ENCODE results near the gene NFATC1.

Gene NFATC1

DNA sequence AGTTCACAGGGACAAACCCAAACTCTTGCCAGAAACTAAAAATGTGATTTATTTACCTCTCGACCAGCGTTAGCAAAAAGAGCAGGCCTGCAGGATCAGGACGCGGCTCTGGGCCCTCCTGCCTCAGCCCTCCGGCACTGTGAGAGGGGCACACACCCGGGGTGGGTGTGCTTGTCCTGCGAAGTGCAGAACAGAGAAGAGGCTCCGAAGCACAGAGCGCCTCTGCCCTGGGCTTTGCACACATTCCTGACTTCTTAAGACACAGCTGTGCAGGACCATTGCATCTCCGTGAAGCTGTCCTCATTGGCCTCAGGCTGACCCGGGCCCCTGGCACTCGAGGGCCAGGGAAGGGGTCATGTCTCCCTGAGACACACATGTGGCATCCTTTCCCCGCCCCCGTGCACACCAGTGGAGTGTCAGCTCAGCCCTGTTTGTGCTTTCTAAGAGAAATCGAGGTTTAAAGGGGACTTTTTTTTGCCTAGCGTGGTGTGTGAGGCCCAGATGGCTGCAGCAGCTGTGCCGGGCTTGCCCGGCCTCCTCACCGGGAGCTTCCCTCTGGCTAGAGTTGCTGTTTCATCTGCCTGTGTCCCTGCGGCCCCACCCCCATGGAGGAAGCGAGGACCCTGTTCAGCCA, 9.9 kb upstream of the NFATC1 start:
- no peak for DNase-seq (ENCODE audit: extremely low spot score)
- POLR2A ChIA-PET, result interaction anchor here (0.6 kb wide), 1 partner anchor 37 kb away, joined by 6 read pairs; no protein-coding TSS in a partner anchor
- TF ChIP-seq, protein P1, sequence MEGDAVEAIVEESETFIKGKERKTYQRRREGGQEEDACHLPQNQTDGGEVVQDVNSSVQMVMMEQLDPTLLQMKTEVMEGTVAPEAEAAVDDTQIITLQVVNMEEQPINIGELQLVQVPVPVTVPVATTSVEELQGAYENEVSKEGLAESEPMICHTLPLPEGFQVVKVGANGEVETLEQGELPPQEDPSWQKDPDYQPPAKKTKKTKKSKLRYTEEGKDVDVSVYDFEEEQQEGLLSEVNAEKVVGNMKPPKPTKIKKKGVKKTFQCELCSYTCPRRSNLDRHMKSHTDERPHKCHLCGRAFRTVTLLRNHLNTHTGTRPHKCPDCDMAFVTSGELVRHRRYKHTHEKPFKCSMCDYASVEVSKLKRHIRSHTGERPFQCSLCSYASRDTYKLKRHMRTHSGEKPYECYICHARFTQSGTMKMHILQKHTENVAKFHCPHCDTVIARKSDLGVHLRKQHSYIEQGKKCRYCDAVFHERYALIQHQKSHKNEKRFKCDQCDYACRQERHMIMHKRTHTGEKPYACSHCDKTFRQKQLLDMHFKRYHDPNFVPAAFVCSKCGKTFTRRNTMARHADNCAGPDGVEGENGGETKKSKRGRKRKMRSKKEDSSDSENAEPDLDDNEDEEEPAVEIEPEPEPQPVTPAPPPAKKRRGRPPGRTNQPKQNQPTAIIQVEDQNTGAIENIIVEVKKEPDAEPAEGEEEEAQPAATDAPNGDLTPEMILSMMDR (IDR thresholded peaks at IDR 0.05; ENCODE audit: control extremely low read depth, extremely low read depth, low read depth, missing control alignments), result no peak
- CTCF ChIA-PET, result interaction anchor here (12.2 kb wide), 1 partner anchor 143 kb away, joined by 137 read pairs; no protein-coding TSS in a partner anchor

DNA sequence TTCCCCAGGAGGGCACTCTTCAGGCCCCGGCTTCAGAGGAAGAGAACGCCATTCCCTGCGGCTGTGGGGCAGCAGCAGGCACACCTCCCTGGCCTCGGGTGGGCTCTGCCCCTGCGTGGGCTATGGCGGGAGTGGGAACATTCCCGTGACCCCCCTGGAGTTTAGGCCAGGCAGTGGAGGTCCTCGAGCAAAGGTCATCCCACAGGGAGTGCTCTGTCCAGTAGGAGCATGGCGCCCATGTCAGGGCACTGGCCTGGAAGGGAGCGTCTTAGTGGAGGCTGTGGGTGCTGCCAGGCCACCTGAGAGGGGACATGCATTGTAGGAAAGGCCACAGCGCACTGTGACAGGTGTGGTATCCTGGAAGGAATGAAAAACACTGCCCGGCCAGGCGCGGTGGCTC, 9.2 kb upstream of the NFATC1 start:
- POLR2A ChIA-PET, result no interaction called here
- CTCF ChIA-PET, result interaction anchor here (2.8 to 12.2 kb wide), 2 partner anchors 7 to 143 kb away, joined by 19 to 137 read pairs; no protein-coding TSS in a partner anchor
- TF ChIP-seq, protein P1 (IDR thresholded peaks at IDR 0.05; ENCODE audit: control extremely low read depth, extremely low read depth, low read depth, missing control alignments), result no peak
- DNase-seq (ENCODE audit: extremely low spot score), result no peak

DNA sequence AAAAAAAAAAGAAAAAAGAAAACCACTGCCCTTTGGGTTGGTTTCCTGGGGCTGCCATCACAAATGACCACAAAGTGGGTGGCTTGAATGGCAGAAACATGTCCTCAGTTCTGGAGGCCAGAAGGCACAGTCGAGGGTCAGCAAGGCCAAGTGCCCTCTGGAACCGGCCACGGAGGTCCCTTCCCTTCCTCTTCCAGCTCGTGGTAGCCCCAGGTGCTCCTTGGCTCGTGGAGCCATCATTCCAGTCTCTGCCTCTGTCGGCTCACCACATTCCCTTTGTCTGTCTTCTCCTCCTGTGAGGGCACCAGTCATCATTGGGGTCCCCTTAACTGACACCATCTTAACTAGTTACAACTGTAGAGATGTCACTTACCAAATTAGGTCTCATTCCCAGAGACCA, 8.5 kb upstream of the NFATC1 start:
- ChIA-PET POLR2A (no interaction called here), CTCF (interaction anchor here (2.8 kb wide), 1 partner anchor 8 kb away, joined by 19 read pairs; no protein-coding TSS in a partner anchor)
- DNase-seq (ENCODE audit: extremely low spot score), result no peak
- TF ChIP-seq, protein P1 (IDR thresholded peaks at IDR 0.05; ENCODE audit: control extremely low read depth, extremely low read depth, low read depth, missing control alignments), result no peak

DNA sequence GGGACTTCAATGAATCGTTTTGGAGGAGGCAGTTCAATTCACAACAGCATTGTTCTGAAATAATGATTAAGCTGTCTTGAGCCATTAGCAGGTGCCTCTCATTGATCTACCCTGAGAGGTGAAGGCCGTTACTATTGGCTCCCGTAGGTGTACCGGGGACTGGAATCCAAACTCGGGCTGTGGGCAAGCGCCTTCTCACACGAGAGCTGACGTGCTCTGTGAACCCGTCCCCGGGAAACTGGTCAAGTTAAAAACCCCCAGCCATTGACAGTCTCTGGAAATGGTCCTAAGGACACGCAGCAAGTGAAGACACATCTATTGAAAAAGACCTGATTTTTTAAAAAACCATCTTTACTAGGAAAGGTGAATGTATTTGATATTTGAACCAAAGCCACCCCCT, 8.1 kb upstream of the NFATC1 start:
- POLR2A ChIA-PET, result no interaction called here
- TF ChIP-seq, protein P1 (IDR thresholded peaks at IDR 0.05; ENCODE audit: control extremely low read depth, extremely low read depth, low read depth, missing control alignments), result no peak
- DNase-seq (ENCODE audit: extremely low spot score), result no peak
- CTCF ChIA-PET, result interaction anchor here (2.8 kb wide), 1 partner anchor 8 kb away, joined by 19 read pairs; no protein-coding TSS in a partner anchor

DNA sequence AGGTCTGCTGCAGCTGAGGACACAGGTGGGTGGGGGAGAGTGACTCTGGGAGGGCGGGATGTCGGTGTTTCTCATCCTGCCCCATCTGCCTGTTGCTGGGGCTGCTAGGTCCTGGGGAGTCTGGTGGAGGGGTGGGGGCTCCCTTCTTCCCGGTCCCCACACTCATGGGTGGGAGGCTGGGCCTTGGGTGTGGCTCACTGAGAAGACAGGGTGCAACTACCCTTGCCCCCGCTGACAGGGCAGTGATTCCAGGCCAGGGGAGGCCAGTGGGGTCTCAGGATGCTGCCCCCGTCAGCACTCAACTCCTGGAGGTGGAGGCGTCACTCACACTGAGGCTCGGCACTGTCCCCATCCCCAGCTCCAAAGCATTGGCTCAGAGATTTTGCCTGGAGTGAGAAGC, 7.7 kb upstream of the NFATC1 start:
- DNase-seq (ENCODE audit: extremely low spot score), result no peak
- TF ChIP-seq, protein P1 (IDR thresholded peaks at IDR 0.05; ENCODE audit: control extremely low read depth, extremely low read depth, low read depth, missing control alignments), result no peak
- ChIA-PET POLR2A (no interaction called here), CTCF (interaction anchor here (0.7 to 2.8 kb wide), 3 partner anchors 9 to 141 kb away, joined by 3 to 19 read pairs (median 4); no protein-coding TSS in a partner anchor)

DNA sequence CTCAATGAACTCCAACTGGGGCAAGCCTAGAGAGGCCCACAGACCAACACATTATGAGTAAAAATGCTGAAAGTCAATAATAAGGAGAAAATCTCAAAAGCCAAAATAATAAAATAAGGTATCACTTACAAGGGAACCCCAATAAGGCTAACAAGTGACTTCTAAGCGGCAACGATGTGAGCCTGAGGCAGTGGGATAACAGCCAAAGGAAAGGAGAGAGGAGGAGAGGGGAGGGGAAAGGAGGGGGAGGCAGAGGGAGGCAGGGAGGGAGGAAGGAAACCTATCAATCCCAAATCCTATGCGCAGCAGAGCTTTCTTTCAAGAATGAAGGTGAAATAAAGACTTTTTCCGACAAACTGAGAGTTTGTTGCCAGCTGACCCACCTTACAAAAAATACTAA, 6.0 kb upstream of the NFATC1 start:
- POLR2A ChIA-PET, result no interaction called here
- DNase-seq (ENCODE audit: extremely low spot score), result no peak
- CTCF ChIA-PET, result interaction anchor here (0.6 to 5.2 kb wide), 3 partner anchors 9 to 135 kb away, joined by 3 to 64 read pairs (median 19); no protein-coding TSS in a partner anchor
- TF ChIP-seq, protein P1 (IDR thresholded peaks at IDR 0.05; ENCODE audit: control extremely low read depth, extremely low read depth, low read depth, missing control alignments), result no peak

Data from GM10248 (cell line).